Measurements from ENCODE around the gene KCNJ15. TPM values are rescaled to one million over a fixed set of nuclear protein-coding genes. Genes with fewer than 3 reads are reported as not detected.

The KCNJ15 gene
- polyA plus RNA-seq, 3 donors: 4.5 to 26.5 (median 8.0) TPM

GRCh38 chr21:38306433-38307141 lies 49.8 kb downstream of the KCNJ15 start:
- no peaks in the 10 kb centered on the region for H4K20me1 ChIP-seq (ENCODE audit: insufficient read depth, low read length)
- H3K27ac ChIP-seq (ENCODE audit: low read depth in 1 of 2, low read length in 2 of 2): peak overlapping the region in 1 of 2 donors; percentile 85
- H3K9ac ChIP-seq (ENCODE audit: insufficient read depth, low read length, poor library complexity, severe bottlenecking): no peak overlapping the region
- H3K4me2 ChIP-seq (replicated peaks; ENCODE audit: extremely low read depth, low read length, poor library complexity, severe bottlenecking): peak overlapping the region; percentile 28
- no peaks in the 10 kb centered on the region for H3K36me3 ChIP-seq (replicated peaks in 1 of 2; ENCODE audit: control insufficient read depth in 1 of 2, insufficient read depth in 2 of 2, low read length in 2 of 2)
- peaks cover 50 to 59% of the 10 kb centered on the region in 2 donors for H3K4me1 ChIP-seq (ENCODE audit: control insufficient read depth in 1 of 2, insufficient read depth in 2 of 2, low read length in 2 of 2)
- H2AFZ ChIP-seq (ENCODE audit: insufficient read depth, low read depth, low read length, poor library complexity, severe bottlenecking): no peak overlapping the region
- Mint-ChIP-seq H3K4me3 (peak overlapping the region in 1 of 2 donors; percentile 53), H3K27me3 (ENCODE audit: low read depth in 3 of 3) (peaks cover 0 to 2% (median 0%) of the 10 kb centered on the region in 3 donors), H3K4me1 (peaks cover 56% of the 10 kb centered on the region), H3K36me3 (peaks cover 4 to 11% of the 10 kb centered on the region in 2 donors), H3K9me3 (no peaks in the 10 kb centered on the region), H3K27ac (peak overlapping the region; percentile 77 to 91 (median 86))
- peak; percentile 72 to 91 (median 90) for DNase-seq
- WGBS (ENCODE audit: insufficient coverage): 28% methylated on average over 3 of the region's 7 CpGs
- no peaks in the 10 kb centered on the region for H3K79me2 ChIP-seq (ENCODE audit: insufficient read depth, low read length)
- no peaks in the 10 kb centered on the region for H3K9me3 ChIP-seq (replicated peaks in 1 of 2; ENCODE audit: control insufficient read depth in 1 of 2, insufficient read depth in 1 of 2, low read length in 2 of 2)
- H3K4me3 ChIP-seq (replicated peaks in 1 of 3; ENCODE audit: low read depth in 2 of 3, low read length in 3 of 3): no peak overlapping the region
- TF ChIP-seq CTCF (IDR thresholded peaks at IDR 0.05): no peak
- intact Hi-C loops (cut with micrococcal nuclease): loop anchor here in 1 of 2 donors (5.0 kb wide), 1 partner anchor 34 kb away; no protein-coding TSS in a partner anchor
- H3K27me3 ChIP-seq (ENCODE audit: control insufficient read depth in 2 of 2, insufficient read depth in 2 of 2, low read length in 2 of 2): no peaks in the 10 kb centered on the region

GRCh38 chr21:38307771-38308531 lies 51.2 kb downstream of the KCNJ15 start:
- Histone ChIP-seq H3K9me3 (replicated peaks in 1 of 2; ENCODE audit: control insufficient read depth in 1 of 2, insufficient read depth in 1 of 2, low read length in 2 of 2) (no peaks in the 10 kb centered on the region), H4K20me1 (ENCODE audit: insufficient read depth, low read length) (no peaks in the 10 kb centered on the region), H3K9ac (ENCODE audit: insufficient read depth, low read length, poor library complexity, severe bottlenecking) (no peak overlapping the region), H3K36me3 (replicated peaks in 1 of 2; ENCODE audit: control insufficient read depth in 1 of 2, insufficient read depth in 2 of 2, low read length in 2 of 2) (no peaks in the 10 kb centered on the region), H3K79me2 (ENCODE audit: insufficient read depth, low read length) (no peaks in the 10 kb centered on the region), H3K4me3 (replicated peaks in 1 of 3; ENCODE audit: low read depth in 2 of 3, low read length in 3 of 3) (no peak overlapping the region), H3K4me1 (ENCODE audit: control insufficient read depth in 1 of 2, insufficient read depth in 2 of 2, low read length in 2 of 2) (peaks cover 60 to 71% of the 10 kb centered on the region in 2 donors), H3K4me2 (replicated peaks; ENCODE audit: extremely low read depth, low read length, poor library complexity, severe bottlenecking) (no peak overlapping the region), H3K27ac (ENCODE audit: low read depth in 1 of 2, low read length in 2 of 2) (peak overlapping the region in 1 of 2 donors; percentile 2), H2AFZ (ENCODE audit: insufficient read depth, low read depth, low read length, poor library complexity, severe bottlenecking) (no peak overlapping the region), H3K27me3 (ENCODE audit: control insufficient read depth in 2 of 2, insufficient read depth in 2 of 2, low read length in 2 of 2) (no peaks in the 10 kb centered on the region)
- H3K36me3 Mint-ChIP-seq: peaks cover 0 to 11% of the 10 kb centered on the region in 2 donors
- intact Hi-C loops (cut with micrococcal nuclease): loop anchor here in 1 of 2 donors (5.0 kb wide), 1 partner anchor 36 kb away; no protein-coding TSS in a partner anchor
- H3K4me3 Mint-ChIP-seq: no peak overlapping the region
- peak overlapping the region in 5 of 7 donors; percentile 18 to 72 (median 63) for H3K27ac Mint-ChIP-seq
- TF ChIP-seq CTCF (IDR thresholded peaks at IDR 0.05): no peak
- peaks cover 0 to 2% (median under 1%) of the 10 kb centered on the region in 3 donors for H3K27me3 Mint-ChIP-seq (ENCODE audit: low read depth in 3 of 3)
- peaks cover 65% of the 10 kb centered on the region for H3K4me1 Mint-ChIP-seq
- WGBS (ENCODE audit: insufficient coverage): 95% methylated on average over 4 of the region's 7 CpGs
- no peaks in the 10 kb centered on the region for H3K9me3 Mint-ChIP-seq
- no peak for DNase-seq
